Stimulated activated memory B cell treated with anti-CD40 and anti-IgM and Interleukin-4, amounts not matched to agents 10 μg/mL and 1 μg/mL and 100 μg/mL, for 72 hours (primary cell): Measurements from ENCODE around the gene PERCC1.

Experiments used
- ATAC-seq: fragments of 150-1000 bp; cut with Tn5 transposase; 2 replicates; pipeline ENCODE4 v1.10.0; 2021
- H3K27ac Mint-ChIP-seq: one replicate; pipeline ENCODE4 v1.8.0; 2022; ENCODE audit warnings: mild to moderate bottlenecking, mixed read lengths
- H3K27me3 Mint-ChIP-seq: one replicate; pipeline ENCODE4 v1.8.0; 2022; ENCODE audit warnings: mixed read lengths
- H3K36me3 Mint-ChIP-seq: one replicate; pipeline ENCODE4 v1.8.0; 2022; ENCODE audit warnings: mixed read lengths
- H3K4me1 Mint-ChIP-seq: one replicate; pipeline ENCODE4 v1.8.0; 2022; ENCODE audit warnings: mixed read lengths
- H3K4me3 Mint-ChIP-seq: one replicate; pipeline ENCODE4 v1.8.0; 2022; ENCODE audit warnings: mild to moderate bottlenecking, moderate library complexity, mixed read lengths
- H3K9me3 Mint-ChIP-seq: one replicate; pipeline ENCODE4 v1.8.0; 2022; ENCODE audit warnings: mixed read lengths

The PERCC1 gene

DNA sequence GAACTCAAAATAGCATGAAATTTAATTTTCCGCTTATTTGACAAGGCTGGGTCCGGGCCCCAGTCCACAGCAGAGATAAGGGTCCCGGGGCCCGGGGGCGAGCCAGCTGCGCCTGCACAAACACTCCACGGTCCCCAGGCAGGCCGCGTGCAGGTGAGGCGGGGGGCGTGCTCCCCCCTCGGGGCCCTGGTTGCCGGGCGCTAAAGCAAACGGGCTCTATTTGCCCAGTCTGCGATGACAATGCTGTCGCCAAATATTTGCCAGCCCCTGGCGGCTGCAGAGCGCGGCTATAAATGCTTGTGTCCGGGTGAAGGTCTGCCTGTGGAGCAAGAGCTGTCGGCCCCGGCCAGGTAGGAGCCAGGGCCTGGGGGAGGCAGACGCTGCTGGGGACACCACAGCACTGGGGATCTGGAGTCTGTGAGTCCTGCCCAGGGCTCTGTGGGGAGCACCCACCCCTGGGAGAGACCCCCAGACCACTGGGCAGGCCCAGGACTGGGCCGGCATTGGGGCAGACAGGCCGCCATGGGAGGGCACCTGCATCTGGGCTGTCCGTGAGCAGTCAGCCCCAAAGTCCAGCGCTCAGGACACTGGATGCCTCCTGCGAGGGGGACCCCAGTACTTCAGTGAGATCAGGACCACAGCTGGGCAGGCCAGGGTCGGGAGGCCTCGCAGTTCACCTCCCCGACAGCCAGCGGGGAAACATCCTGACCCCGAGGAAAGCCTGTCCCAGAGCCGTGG is at the start of gene PERCC1:
TSS of gene PERCC1 (plus strand) at position 320 of the 738 bp plus-strand sequence. CDS start 1,516 bp downstream, outside the sequence.
- ATAC-seq: no peak
- Mint-ChIP-seq H3K4me3 (no peak within 1 kb of the TSS), H3K36me3 (peaks cover 4% of the 10 kb centered on the region), H3K9me3 (no peaks in the 10 kb centered on the region), H3K27me3 (peaks cover 11% of the 10 kb centered on the region), H3K4me1 (peaks cover 15% of the 10 kb centered on the region), H3K27ac (peak within 1 kb of the TSS; percentile 33)

DNA sequence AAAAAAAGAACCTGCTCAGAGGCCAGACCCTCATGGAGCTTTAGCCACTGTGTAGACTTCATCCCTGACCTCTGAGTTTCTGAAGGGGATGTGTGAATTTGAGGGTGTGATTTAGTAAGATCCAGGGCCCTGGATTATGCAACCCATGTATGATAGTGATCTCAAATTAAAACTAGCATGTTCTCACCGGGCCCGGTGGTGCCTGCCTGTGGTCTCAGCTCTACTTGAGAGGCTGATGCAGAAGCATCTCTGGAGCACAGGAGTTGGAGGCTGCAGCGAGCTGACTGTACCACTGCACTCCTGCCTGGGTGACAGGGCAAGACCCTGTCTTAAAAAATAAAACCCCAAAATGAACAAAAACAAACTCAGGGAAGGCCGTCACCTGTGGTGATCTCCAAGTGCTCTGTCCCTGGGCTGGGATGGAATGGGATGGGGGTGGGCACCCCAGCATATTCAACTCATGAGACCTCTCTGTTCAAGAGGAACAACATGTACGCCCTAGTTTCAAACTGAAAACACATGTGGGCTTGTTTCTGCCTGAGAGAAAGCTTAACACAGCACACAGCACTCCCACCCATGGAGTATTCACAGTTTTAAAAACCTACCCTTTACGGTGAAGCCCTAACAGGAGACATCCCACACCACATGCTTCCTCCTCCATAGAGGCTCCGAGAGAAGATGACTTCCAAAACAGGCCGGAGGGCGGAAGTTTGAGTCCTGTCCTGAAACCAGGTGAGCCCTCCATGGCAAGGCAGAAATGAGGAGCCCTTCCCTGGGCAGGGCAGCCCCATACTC is 49.1 kb upstream of the PERCC1 start:
- H3K27ac Mint-ChIP-seq: no peak overlapping the region
- H3K4me1 Mint-ChIP-seq: peaks cover 25% of the 10 kb centered on the region
- peaks cover 52% of the 10 kb centered on the region for H3K36me3 Mint-ChIP-seq
- no peaks in the 10 kb centered on the region for H3K9me3 Mint-ChIP-seq
- H3K27me3 Mint-ChIP-seq: no peaks in the 10 kb centered on the region
- no peak overlapping the region for H3K4me3 Mint-ChIP-seq
- ATAC-seq: no peak

DNA sequence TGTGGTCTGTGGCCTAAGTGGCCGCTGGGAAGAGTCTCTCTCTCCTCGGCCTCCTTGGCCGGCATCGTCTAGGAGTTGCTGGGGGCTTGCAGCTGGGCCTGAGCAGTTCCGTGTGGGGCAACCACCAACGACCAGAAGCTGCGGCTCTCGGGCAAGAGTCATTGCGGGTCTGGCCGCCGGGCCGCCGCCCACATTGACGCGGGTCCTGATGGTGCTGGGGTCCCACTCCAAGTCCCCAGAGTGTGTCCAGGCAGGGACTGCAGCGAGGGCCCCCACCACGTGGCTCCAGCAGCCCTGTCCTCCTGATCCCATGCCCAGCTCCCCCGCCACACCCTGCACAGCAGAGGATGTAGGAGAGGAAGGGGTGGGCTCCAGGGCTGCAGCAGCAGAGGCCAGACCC is 47.3 kb upstream of the PERCC1 start:
- ATAC-seq: no peak
- no peak overlapping the region for H3K27ac Mint-ChIP-seq
- H3K4me1 Mint-ChIP-seq: peaks cover 12% of the 10 kb centered on the region
- no peaks in the 10 kb centered on the region for H3K27me3 Mint-ChIP-seq
- H3K36me3 Mint-ChIP-seq: peaks cover 45% of the 10 kb centered on the region
- no peak overlapping the region for H3K4me3 Mint-ChIP-seq
- no peaks in the 10 kb centered on the region for H3K9me3 Mint-ChIP-seq

DNA sequence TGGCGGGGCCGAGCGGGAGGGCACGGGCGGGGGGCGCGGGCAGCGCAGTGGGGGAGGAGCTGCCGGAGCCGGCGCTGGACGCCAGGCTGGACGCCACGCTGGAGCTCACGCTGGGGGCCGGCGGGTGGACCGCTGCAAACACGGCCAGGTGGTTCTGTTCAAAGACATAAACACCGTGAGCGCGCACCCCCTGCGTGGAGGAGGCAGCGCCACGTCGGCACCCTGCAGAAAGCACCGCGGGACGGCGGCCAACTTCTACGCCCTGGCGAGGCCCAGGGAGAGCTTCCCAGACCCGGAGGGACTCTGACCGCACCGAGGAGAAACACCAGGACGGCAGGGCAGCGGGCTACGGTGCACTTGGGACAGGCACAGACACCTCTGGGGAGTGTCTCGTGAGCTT is 45.6 kb upstream of the PERCC1 start:
- Mint-ChIP-seq H3K4me3 (no peak overlapping the region), H3K27ac (no peak overlapping the region), H3K9me3 (no peaks in the 10 kb centered on the region), H3K36me3 (peaks cover 48% of the 10 kb centered on the region), H3K27me3 (no peaks in the 10 kb centered on the region), H3K4me1 (peaks cover 2% of the 10 kb centered on the region)
- ATAC-seq: no peak

DNA sequence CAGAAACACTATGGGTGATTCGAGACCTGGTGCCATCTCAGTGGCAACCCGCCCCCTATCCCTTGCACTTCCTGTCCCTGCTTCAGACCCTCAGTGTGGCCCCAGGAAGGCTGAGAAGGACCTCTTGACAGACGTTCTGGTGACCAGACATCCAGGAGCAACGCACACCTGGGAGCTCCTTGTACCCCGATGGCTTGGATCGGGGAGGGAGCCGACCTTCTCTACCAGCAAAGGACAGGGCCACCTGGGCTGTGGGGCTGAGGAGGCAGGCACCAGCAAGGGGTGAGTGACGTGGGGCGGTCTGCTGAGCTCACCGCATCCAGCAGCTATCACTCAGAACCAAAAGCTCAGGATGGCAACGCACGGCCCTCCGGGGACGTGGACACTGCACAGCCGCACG is 43.5 kb upstream of the PERCC1 start:
- ATAC-seq: no peak
- no peaks in the 10 kb centered on the region for H3K27me3 Mint-ChIP-seq
- no peaks in the 10 kb centered on the region for H3K4me1 Mint-ChIP-seq
- peaks cover 41% of the 10 kb centered on the region for H3K36me3 Mint-ChIP-seq
- no peak overlapping the region for H3K4me3 Mint-ChIP-seq
- no peaks in the 10 kb centered on the region for H3K9me3 Mint-ChIP-seq
- H3K27ac Mint-ChIP-seq: no peak overlapping the region

DNA sequence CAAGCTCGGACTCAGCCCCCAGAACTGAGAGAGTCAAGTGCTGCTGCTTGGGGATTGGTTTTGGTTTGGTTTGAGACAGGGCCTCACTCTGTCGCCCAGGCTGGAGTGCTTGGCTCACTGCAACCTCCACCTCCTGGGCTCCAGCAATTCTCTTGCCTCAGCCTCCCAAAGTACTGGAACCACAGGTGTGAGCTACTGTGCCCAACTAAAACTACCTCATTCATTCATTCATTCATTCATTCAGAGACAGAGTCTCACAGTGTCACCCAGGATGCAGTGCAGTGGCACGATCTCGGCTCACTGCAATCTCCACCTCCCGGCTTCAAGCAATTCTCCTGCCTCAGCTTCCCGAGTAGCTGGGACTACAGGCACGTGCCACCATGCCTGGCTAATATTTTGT is 41.1 kb upstream of the PERCC1 start:
- H3K27ac Mint-ChIP-seq: no peak overlapping the region
- H3K27me3 Mint-ChIP-seq: no peaks in the 10 kb centered on the region
- no peak for ATAC-seq
- H3K9me3 Mint-ChIP-seq: no peaks in the 10 kb centered on the region
- no peak overlapping the region for H3K4me3 Mint-ChIP-seq
- H3K4me1 Mint-ChIP-seq: no peaks in the 10 kb centered on the region
- H3K36me3 Mint-ChIP-seq: peaks cover 37% of the 10 kb centered on the region

DNA sequence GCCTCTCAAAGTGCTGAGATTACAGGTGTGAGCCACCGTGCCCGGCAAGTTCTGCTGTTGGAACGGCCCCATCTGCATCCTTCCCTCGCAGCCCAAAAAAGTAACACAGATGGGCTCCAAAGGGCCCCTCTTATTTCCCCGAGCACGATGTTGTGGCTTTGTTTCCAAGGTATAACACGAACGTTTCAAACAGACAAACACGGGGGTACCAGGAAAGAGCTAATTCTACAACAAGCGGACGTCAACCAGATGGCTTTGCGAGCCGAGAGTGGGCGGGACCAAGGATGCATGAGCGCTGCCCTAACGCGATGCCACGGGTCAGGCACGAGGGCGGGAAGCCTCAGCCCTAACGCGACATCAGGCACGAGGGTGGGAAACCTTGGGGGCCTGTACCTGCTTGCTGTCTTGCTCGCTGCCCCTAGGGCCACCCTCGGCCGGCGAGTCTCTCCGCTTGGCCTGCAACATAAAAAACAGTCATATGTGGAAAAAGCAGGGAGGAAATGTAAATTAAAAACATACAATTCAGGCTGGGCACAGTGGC is 40.6 kb upstream of the PERCC1 start:
- H3K4me1 Mint-ChIP-seq: no peaks in the 10 kb centered on the region
- H3K27ac Mint-ChIP-seq: no peak overlapping the region
- no peaks in the 10 kb centered on the region for H3K9me3 Mint-ChIP-seq
- H3K27me3 Mint-ChIP-seq: no peaks in the 10 kb centered on the region
- peaks cover 32% of the 10 kb centered on the region for H3K36me3 Mint-ChIP-seq
- no peak overlapping the region for H3K4me3 Mint-ChIP-seq
- no peak for ATAC-seq

DNA sequence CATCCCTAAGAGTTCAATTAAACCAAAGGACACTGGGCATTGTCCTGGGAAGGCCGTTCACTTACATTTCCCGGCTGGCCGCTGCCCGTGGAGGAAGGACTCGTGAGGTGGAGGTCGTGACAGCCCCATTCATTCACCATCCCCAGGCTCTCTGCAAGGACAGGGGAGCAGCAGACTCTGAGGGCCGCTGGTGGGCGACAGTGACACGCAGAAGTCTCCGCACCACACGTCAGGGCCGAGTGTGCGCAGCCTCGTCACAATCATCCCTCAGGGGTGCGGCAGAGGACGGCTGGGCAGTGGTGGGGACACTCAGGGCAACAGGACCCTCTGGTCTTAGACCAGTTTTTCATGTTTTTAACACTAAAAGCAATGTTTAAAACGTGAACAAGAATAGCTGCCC is 38.1 kb upstream of the PERCC1 start:
- no peak for ATAC-seq
- Mint-ChIP-seq H3K4me3 (no peak overlapping the region), H3K36me3 (peaks cover 27% of the 10 kb centered on the region), H3K27me3 (no peaks in the 10 kb centered on the region), H3K27ac (no peak overlapping the region), H3K4me1 (no peaks in the 10 kb centered on the region), H3K9me3 (no peaks in the 10 kb centered on the region)

DNA sequence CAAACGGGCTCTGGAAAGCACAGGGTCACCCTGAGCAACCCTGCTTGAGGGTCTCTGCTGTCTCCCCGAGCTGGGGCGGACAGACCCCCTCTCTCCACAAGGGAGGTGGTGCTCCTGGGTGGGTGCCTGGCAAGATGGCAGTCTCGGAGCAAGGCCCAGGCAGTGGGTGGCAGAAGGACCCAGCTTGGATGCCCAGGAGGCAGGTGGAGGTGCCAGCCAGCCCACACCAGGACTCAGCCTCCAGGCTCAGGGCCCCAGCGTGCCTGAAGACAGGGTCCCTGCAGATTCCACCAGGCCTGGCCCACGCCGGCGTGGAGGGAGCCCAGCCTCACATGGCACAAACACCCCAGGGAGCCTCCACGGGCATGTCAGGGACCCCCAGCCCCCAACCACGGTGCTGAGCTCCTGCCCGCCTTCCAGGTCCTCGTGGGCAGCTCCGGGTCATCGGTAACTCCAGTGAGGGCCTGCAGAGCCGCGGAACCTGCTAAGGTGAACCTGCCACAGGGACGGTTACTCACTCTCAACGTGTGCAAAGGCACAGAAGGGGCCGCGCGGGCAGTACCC is 37.2 kb upstream of the PERCC1 start:
- ATAC-seq: no peak
- Mint-ChIP-seq H3K4me1 (no peaks in the 10 kb centered on the region), H3K9me3 (no peaks in the 10 kb centered on the region), H3K4me3 (no peak overlapping the region), H3K36me3 (peaks cover 33% of the 10 kb centered on the region), H3K27me3 (no peaks in the 10 kb centered on the region), H3K27ac (no peak overlapping the region)

DNA sequence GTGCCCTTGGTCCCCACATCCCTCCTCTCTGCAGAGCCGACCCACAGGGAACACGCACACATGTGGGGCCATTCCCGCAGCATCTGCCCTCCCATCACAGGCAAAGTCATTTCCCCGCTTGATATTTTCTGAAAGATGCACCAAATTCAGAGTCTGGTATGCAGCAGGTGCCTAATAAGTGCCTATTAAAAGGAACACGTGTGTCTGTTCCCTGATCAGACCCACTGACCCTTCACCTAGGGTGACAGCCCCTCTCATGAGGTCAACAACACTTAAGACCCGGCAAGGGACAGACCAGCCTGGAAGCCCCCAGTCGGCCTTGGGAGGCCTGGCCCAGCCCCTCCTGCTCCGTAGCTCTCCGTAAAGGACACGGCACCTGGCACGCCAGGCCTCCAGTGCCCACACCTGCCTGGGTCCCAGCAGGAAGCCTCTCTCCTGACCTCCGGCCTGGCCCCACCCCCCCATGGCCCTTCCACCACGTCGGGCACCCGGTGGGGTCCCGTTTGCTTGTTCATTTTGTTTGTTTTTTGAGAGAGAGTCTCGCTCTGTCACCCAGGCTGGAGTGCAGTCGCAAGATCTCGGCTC is 36.4 kb upstream of the PERCC1 start:
- no peaks in the 10 kb centered on the region for H3K9me3 Mint-ChIP-seq
- no peak overlapping the region for H3K4me3 Mint-ChIP-seq
- peaks cover 36% of the 10 kb centered on the region for H3K36me3 Mint-ChIP-seq
- H3K4me1 Mint-ChIP-seq: no peaks in the 10 kb centered on the region
- ATAC-seq: no peak
- no peak overlapping the region for H3K27ac Mint-ChIP-seq
- H3K27me3 Mint-ChIP-seq: no peaks in the 10 kb centered on the region

DNA sequence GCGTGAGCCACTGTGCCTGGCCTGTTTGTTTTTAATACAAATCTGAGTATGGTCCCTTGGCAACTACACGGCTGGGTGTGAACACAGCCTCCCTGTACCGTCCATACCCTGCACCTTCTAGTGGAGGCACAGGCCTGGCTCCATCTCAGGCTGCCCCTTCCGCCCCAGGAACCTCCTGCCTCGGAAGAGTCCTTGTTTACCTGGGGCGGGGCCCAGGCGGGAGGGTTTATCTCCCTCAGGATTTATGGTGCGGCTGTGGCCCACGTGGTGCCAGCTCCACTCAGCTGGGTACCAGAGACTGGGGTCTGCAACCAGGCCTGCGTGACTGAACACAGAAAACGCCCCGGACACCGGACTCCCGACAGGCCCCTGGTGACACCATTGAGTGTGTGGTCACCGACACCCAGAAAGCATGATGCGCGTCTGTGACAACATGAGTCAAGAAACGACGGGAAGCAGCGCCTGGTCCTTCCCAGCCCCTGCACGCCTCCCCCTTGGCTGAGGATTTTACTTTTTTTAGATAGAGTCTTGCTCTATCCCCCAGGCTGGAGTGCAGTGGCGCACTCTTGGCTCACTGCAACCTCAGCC is 35.3 kb upstream of the PERCC1 start:
- H3K4me1 Mint-ChIP-seq: no peaks in the 10 kb centered on the region
- no peaks in the 10 kb centered on the region for H3K9me3 Mint-ChIP-seq
- no peak for ATAC-seq
- H3K4me3 Mint-ChIP-seq: no peak overlapping the region
- no peaks in the 10 kb centered on the region for H3K27me3 Mint-ChIP-seq
- H3K36me3 Mint-ChIP-seq: peaks cover 30% of the 10 kb centered on the region
- no peak overlapping the region for H3K27ac Mint-ChIP-seq

DNA sequence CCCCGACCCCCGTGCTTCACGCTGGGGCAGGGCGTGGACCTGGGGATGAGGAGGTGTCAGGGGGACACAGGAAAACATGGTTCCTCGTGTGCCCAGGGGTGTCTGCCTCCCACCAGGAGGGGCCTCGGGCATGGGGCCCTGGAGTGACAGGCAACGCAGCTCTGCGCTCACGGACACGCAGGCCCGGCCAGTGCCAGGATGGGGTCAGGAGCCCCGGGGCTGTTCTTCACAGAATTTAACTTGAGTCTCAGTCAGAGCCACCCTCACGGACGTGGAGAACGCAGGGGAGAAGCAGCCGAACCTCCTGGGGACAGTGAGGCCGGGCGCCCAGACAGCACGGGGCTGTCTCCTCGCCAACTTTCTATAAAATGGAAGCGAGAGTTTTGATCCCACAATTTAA is 33.1 kb upstream of the PERCC1 start:
- no peak for ATAC-seq
- Mint-ChIP-seq H3K27me3 (no peaks in the 10 kb centered on the region), H3K4me3 (no peak overlapping the region), H3K27ac (no peak overlapping the region), H3K9me3 (no peaks in the 10 kb centered on the region), H3K36me3 (peaks cover 43% of the 10 kb centered on the region), H3K4me1 (no peaks in the 10 kb centered on the region)

DNA sequence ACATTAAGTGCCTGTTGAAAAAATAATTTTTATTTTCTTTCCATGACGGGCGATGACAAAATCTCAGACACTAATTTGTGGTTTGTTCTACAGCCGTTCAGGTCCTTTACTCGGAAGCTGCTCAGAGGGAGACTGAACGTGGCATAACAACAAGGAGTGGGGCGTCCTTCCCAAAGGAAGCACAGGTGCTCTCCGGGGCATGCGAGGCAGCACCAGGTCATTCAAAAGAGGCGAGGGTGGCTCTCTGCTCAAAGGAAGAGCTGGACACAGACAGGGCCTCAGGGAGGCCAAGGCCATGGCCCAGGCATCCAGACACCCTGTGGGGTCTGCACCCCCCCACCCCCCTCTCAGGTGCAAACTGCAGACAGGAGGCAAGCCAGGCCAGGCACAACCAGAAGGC is 32.5 kb upstream of the PERCC1 start:
- ATAC-seq: no peak
- no peak overlapping the region for H3K4me3 Mint-ChIP-seq
- no peaks in the 10 kb centered on the region for H3K27me3 Mint-ChIP-seq
- H3K4me1 Mint-ChIP-seq: no peaks in the 10 kb centered on the region
- no peak overlapping the region for H3K27ac Mint-ChIP-seq
- H3K9me3 Mint-ChIP-seq: no peaks in the 10 kb centered on the region
- peaks cover 45% of the 10 kb centered on the region for H3K36me3 Mint-ChIP-seq

DNA sequence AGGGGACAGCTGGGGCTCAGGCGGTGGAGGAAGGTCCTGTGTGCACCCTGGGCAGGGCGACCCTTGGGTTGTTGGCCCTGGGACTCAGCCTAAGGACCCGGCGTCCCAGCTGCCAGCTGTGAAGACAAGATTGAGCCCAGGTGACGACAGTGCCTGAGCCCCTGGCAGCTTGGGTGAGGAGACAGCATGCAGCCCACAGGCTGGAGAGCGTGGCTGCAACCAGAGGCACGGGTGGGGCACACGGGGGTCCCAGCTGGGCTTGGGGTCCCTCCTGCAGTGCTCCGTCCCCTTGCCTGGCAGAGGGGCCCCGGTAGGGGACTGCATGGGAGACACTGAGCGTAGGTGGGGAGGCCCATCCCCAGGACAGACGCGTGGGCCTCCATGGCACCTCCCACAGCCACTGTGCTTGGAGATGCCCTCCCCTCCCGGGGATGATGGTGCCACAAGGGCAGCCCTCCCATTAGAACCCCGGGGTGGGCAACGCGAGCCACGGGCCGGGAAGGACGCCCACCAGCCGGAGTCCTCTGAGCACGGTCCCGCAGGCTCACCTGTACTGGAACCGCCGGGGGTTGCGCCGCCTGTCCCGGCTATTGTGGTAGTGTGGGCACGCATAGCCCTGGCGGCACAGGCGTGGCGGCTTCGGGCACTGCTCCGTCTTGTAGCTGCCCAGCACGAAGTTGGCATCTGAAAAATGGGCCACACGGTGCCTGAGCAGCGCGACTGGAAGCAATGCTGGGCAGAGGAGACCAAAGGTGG is 31.9 kb upstream of the PERCC1 start:
- Mint-ChIP-seq H3K36me3 (peaks cover 49% of the 10 kb centered on the region), H3K4me3 (no peak overlapping the region), H3K27me3 (no peaks in the 10 kb centered on the region), H3K9me3 (no peaks in the 10 kb centered on the region), H3K27ac (no peak overlapping the region), H3K4me1 (no peaks in the 10 kb centered on the region)
- ATAC-seq: no peak
